ENCODE data around the gene ZKSCAN4. TPM values are rescaled to one million over a fixed set of nuclear protein-coding genes. Genes with fewer than 3 reads are reported as not detected.

The ZKSCAN4 gene
- total and polyA plus RNA-seq, 3 donors from 2014 or later: 7.2 to 23.2 (median 8.8) TPM

- H3K27ac ChIP-seq: no peak overlapping the region
- DNase-seq: no peak
- H3K4me1 ChIP-seq: peaks cover 7% of the 10 kb centered on the region
- WGBS, 2 donors: 25 to 39% methylated on average over 6 of the region's 6 CpGs
- H3K36me3 ChIP-seq (ENCODE audit: low read depth, missing control alignments): no peaks in the 10 kb centered on the region
- intact Hi-C loops (cut with DNase I; ENCODE audit: low total_unique reads): no loop called here
- no peaks in the 10 kb centered on the region for H3K9me3 ChIP-seq
- TF ChIP-seq CTCF (IDR thresholded peaks at IDR 0.05) (no peak), POLR2A (IDR thresholded peaks at IDR 0.05) (no peak)
- no peaks in the 10 kb centered on the region for H3K27me3 ChIP-seq
- H3K4me3 ChIP-seq: no peak overlapping the region
Measured at GRCh38 chr6:28220257-28221133, 31.6 kb downstream of the ZKSCAN4 start.

GRCh38 chr6:28218312-28219248, 33.5 kb downstream of the ZKSCAN4 start:
- no peaks in the 10 kb centered on the region for H3K27me3 ChIP-seq
- TF ChIP-seq CTCF (IDR thresholded peaks at IDR 0.05) (no peak), POLR2A (IDR thresholded peaks at IDR 0.05) (no peak)
- intact Hi-C loops (cut with DNase I; ENCODE audit: low total_unique reads): no loop called here
- no peaks in the 10 kb centered on the region for H3K36me3 ChIP-seq (ENCODE audit: low read depth, missing control alignments)
- 6 to 8% methylated on average over 41 to 56 of the region's 56 CpGs for WGBS, 2 donors
- H3K27ac ChIP-seq: peak overlapping the region; percentile 65 to 75
- DNase-seq: peak; percentile 74
- peaks cover 7% of the 10 kb centered on the region for H3K4me1 ChIP-seq
- no peaks in the 10 kb centered on the region for H3K9me3 ChIP-seq
- peak overlapping the region; percentile 61 to 72 for H3K4me3 ChIP-seq

- H3K4me1 ChIP-seq: peaks cover 7% of the 10 kb centered on the region
- intact Hi-C loops (cut with DNase I; ENCODE audit: low total_unique reads): no loop called here
- no peak overlapping the region for H3K27ac ChIP-seq
- no peak for TF ChIP-seq POLR2A (IDR thresholded peaks at IDR 0.05)
- TF ChIP-seq CTCF (IDR thresholded peaks at IDR 0.05): no peak
- no peaks in the 10 kb centered on the region for H3K36me3 ChIP-seq (ENCODE audit: low read depth, missing control alignments)
- H3K9me3 ChIP-seq: no peaks in the 10 kb centered on the region
- 73 to 84% methylated on average over 11 to 12 of the region's 12 CpGs for WGBS, 2 donors
- no peaks in the 10 kb centered on the region for H3K27me3 ChIP-seq
- no peak for DNase-seq
- H3K4me3 ChIP-seq: peak overlapping the region in 1 of 2 donors; percentile 72
Measured at GRCh38 chr6:28217890-28218289, 34.2 kb downstream of the ZKSCAN4 start.

GRCh38 chr6:28215425-28215824, 36.6 kb downstream of the ZKSCAN4 start:
- H3K9me3 ChIP-seq: no peaks in the 10 kb centered on the region
- DNase-seq: no peak
- TF ChIP-seq CTCF (IDR thresholded peaks at IDR 0.05): no peak
- no peaks in the 10 kb centered on the region for H3K27me3 ChIP-seq
- H3K4me1 ChIP-seq: peaks cover 7% of the 10 kb centered on the region
- no peaks in the 10 kb centered on the region for H3K36me3 ChIP-seq (ENCODE audit: low read depth, missing control alignments)
- WGBS, 2 donors: 52 to 55% methylated on average over 8 of the region's 8 CpGs
- no peak overlapping the region for H3K27ac ChIP-seq
- intact Hi-C loops (cut with DNase I; ENCODE audit: low total_unique reads): no loop called here
- H3K4me3 ChIP-seq: no peak overlapping the region
